HEK293T (cell line): ENCODE measurements around the gene MT1A.

Experiments
- CTCF ChIA-PET: fragments of 350-600 bp; formaldehyde crosslinking; extraction: SDS; loops from one replicate; lab custom pipeline; 2021; ENCODE audit warnings: antibody characterized with exemption, inconsistent platforms; lab: Yijun Ruan, JAX
- POLR2A ChIA-PET: fragments of 350-600 bp; formaldehyde crosslinking; extraction: SDS; loops from one replicate; lab custom pipeline; 2020; ENCODE audit warnings: antibody characterized with exemption, inconsistent platforms; lab: Yijun Ruan, JAX
- DNase-seq: peaks from one replicate; pipeline ENCODE4 v3.0.0; 2012; ENCODE audit warnings: mixed read lengths; ENCODE audit errors: extremely low spot score
- ARNT ChIP-seq: fragments of 450-650 bp; IDR thresholded peaks from 2 replicates; pipeline ENCODE4 v1.6.1; 2017; ENCODE audit warnings: mild to moderate bottlenecking
- BHLHE40 ChIP-seq: fragments of 450-650 bp; IDR thresholded peaks from 2 replicates; pipeline ENCODE4 v1.6.1; 2016; ENCODE audit warnings: mild to moderate bottlenecking, moderate library complexity, borderline replicate concordance
- CTBP1 ChIP-seq: fragments of 450-650 bp; IDR thresholded peaks from 2 replicates; pipeline ENCODE4 v1.6.1; 2016; ENCODE audit warnings: borderline replicate concordance
- ELF4 ChIP-seq: fragments of 450-650 bp; IDR thresholded peaks from 2 replicates; pipeline ENCODE4 v1.6.1; 2017; ENCODE audit warnings: antibody characterized with exemption
- FOXA1 ChIP-seq: fragments of 450-650 bp; IDR thresholded peaks from 2 replicates; pipeline ENCODE4 v1.6.1; 2016; ENCODE audit warnings: mild to moderate bottlenecking
- FOXK2 ChIP-seq: fragments of 450-650 bp; IDR thresholded peaks from 2 replicates; pipeline ENCODE4 v1.6.1; 2016; ENCODE audit warnings: mild to moderate bottlenecking
- FOXM1 ChIP-seq: fragments of 450-650 bp; IDR thresholded peaks from 2 replicates; pipeline ENCODE4 v1.6.1; 2017; ENCODE audit warnings: mild to moderate bottlenecking, borderline replicate concordance
- HDGF ChIP-seq: fragments of 450-650 bp; IDR thresholded peaks from 2 replicates; pipeline ENCODE4 v1.6.1; 2017; ENCODE audit warnings: antibody characterized with exemption, borderline replicate concordance
- L3MBTL2 ChIP-seq: fragments of 450-650 bp; conservative IDR thresholded peaks from 2 replicates; pipeline ENCODE4 v1.6.1; 2016; ENCODE audit warnings: mild to moderate bottlenecking
- LEF1 ChIP-seq: fragments of 450-650 bp; IDR thresholded peaks from 2 replicates; pipeline ENCODE4 v1.6.1; 2017; ENCODE audit warnings: mild to moderate bottlenecking, borderline replicate concordance
- NFRKB ChIP-seq: fragments of 450-650 bp; IDR thresholded peaks from 2 replicates; pipeline ENCODE4 v1.6.1; 2016; ENCODE audit warnings: mild to moderate bottlenecking, moderate library complexity
- SP1 ChIP-seq: fragments of 450-650 bp; IDR thresholded peaks from 2 replicates; pipeline ENCODE4 v1.6.1; 2017
- SUZ12 ChIP-seq: fragments of 450-650 bp; IDR thresholded peaks from 2 replicates; pipeline ENCODE4 v1.6.1; 2016; ENCODE audit warnings: mild to moderate bottlenecking
- TARDBP ChIP-seq: fragments of 450-650 bp; IDR thresholded peaks from 2 replicates; pipeline ENCODE4 v1.6.1; 2016
- ZNF384 ChIP-seq: fragments of 450-650 bp; IDR thresholded peaks from 2 replicates; pipeline ENCODE4 v1.6.1; 2016
- TF ChIP-seq, protein P1 (sequence below): fragments of 450-650 bp; IDR thresholded peaks from 2 replicates; pipeline ENCODE4 v1.6.1; 2016

The MT1A gene

GRCh38 chr16:56645838-56646237 lies 7.4 kb downstream of the MT1A start:
- CTCF ChIA-PET: no interaction called here
- DNase-seq: no peak
- TF ChIP-seq FOXK2: no peak
- TF ChIP-seq NFRKB: no peak
- TF ChIP-seq BHLHE40: no peak
- TF ChIP-seq SUZ12: no peak
- no peak for TF ChIP-seq FOXM1
- TF ChIP-seq TARDBP: no peak
- no peak for TF ChIP-seq ELF4
- TF ChIP-seq LEF1: no peak
- TF ChIP-seq CTBP1: no peak
- TF ChIP-seq, protein P1, sequence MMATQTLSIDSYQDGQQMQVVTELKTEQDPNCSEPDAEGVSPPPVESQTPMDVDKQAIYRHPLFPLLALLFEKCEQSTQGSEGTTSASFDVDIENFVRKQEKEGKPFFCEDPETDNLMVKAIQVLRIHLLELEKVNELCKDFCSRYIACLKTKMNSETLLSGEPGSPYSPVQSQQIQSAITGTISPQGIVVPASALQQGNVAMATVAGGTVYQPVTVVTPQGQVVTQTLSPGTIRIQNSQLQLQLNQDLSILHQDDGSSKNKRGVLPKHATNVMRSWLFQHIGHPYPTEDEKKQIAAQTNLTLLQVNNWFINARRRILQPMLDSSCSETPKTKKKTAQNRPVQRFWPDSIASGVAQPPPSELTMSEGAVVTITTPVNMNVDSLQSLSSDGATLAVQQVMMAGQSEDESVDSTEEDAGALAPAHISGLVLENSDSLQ: no peak
- POLR2A ChIA-PET: no interaction called here

DNA sequence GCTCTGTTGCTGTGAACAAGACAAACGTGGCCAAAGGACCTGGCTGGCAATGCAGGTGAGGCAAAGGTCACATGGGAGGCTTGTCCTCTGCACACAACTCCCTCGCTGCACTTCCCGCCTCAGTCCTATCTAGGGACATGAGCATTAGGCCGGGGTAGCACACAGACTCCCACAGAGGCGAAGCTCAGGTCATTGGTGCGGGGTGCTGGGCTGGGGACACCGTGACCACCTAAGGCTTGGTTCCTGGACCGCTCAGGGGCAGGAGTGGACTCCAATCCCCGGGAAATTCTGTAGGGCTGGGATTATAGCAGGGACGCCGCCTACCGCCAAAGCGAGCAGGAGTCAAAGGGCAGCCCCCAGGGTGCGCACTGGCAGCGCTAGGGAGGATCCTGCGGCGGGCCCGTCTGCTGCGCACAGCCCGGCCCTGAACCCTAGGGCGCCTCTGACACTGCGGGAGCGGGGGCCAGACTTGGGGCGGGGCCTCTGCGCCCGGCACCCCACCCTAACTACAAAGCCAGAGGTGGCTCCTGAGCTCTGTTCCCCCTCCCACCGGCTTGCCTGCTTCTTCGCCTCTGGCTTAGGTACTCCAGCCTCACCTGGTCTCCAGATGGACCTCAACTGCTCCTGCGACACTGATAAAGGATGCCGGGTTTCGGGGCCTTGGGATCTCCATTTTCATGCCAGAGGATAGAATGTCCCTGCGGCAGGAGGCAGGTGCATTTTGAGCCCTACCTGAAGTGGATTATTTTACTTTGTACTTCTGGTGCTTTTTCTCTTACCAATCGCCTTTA lies 9.4 kb downstream of the MT1A start:
- ChIA-PET CTCF (no interaction called here), POLR2A (no interaction called here)
- TF ChIP-seq TARDBP (no peak), ELF4 (no peak), FOXM1 (no peak), SP1 (no peak), LEF1 (no peak), FOXA1 (no peak), CTBP1 (no peak), SUZ12 (no peak), ARNT (no peak), L3MBTL2 (no peak)
- no peak for DNase-seq

GRCh38 chr16:56649271-56649670 lies 10.8 kb downstream of the MT1A start:
- TF ChIP-seq FOXM1 (no peak), SP1 (no peak), BHLHE40 (no peak), L3MBTL2 (no peak), SUZ12 (no peak), NFRKB (no peak), FOXA1 (no peak), TARDBP (no peak)
- no peak for DNase-seq
- POLR2A ChIA-PET: no interaction called here
- CTCF ChIA-PET: no interaction called here

- ChIA-PET POLR2A (no interaction called here), CTCF (no interaction called here)
- TF ChIP-seq SP1 (no peak), L3MBTL2 (no peak), NFRKB (no peak), HDGF (no peak), ELF4 (no peak), ARNT (no peak), ZNF384 (no peak)
- DNase-seq: no peak
These were observed 11.4 kb downstream of the MT1A start for GRCh38 chr16:56649820-56650219.

DNA sequence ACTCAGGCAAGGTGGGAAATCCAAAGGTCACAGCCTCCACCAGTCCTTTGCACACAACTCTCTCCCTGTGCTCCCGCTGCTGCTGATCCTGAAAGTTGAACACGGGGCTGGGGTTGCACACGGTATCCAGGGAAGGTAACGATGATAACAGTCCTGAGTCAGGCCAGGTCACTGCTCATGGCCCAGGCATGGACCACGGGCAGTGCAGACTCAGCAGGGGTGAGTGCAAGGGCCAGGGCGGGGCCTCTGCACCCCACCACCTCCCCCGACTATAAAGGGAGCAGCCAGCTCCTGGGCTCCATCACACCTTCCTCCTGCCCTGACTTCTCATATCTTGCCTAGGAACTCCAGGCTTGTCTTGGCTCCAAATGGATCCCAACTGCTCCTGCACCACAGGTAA lies 13.1 kb downstream of the MT1A start, which contains the start of gene MT1B:
Gene MT1B (plus strand): TSS at position 301 of the 400 bp plus-strand sequence. CDS start 68 bp downstream, at position 369.
- CTCF ChIA-PET: no interaction called here
- DNase-seq: no peak
- TF ChIP-seq SP1 (no peak), FOXM1 (no peak), FOXA1 (no peak), FOXK2 (no peak), ZNF384 (no peak), ARNT (no peak), LEF1 (no peak), CTBP1 (no peak), HDGF (no peak), ELF4 (no peak), NFRKB (no peak), L3MBTL2 (no peak), SUZ12 (no peak), BHLHE40 (no peak), TARDBP (no peak)
- TF ChIP-seq, protein P1: no peak
- POLR2A ChIA-PET: no interaction called here

DNA sequence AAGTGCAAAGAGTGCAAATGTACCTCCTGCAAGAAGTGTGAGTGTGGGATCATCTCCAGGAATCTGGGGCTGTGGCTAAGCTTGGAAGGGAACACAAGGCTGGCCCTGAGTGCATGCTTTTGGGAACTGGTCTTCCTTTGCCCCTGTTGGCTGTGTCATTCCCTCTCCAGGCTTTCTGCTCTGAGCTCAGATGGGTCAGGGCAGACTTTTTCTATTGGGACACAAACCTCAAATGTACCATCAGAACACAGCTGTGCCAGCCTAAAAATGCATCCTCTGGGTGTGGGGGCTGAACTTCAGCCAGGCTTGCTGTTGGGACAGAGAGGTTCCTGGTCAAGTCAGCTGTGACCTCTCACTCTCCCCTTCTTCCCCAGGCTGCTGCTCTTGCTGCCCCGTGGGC lies 14.1 kb downstream of the MT1A start:
- DNase-seq: no peak
- ChIA-PET CTCF (no interaction called here), POLR2A (no interaction called here)
- TF ChIP-seq CTBP1 (no peak), FOXM1 (no peak), SP1 (no peak), TARDBP (no peak), HDGF (no peak), L3MBTL2 (no peak), NFRKB (no peak), SUZ12 (no peak), ZNF384 (no peak), FOXA1 (no peak), ARNT (no peak), ELF4 (no peak), FOXK2 (no peak), LEF1 (no peak), BHLHE40 (no peak)
- TF ChIP-seq, protein P1: no peak
